Uterus (tissue), 4 donors: Measurements from ENCODE around the gene NBAS. TPM values are rescaled to one million over a fixed set of nuclear protein-coding genes. Genes with fewer than 3 reads are reported as not detected.

Experiments used
- DNase-seq, 2 donors: peaks; one replicate each; pipeline ENCODE4 v3.0.0-alpha.2; 2019 to 2020
- H3K27ac ChIP-seq, 2 donors: fragments of 200-600 bp; sonication (generic); 1 replicate in 1 of 2; 2 replicates in 1 of 2; pipeline ENCODE4 v1.5.1; 2016 to 2018
- H3K27me3 ChIP-seq, 2 donors: fragments of 200-600 bp; sonication (generic); one replicate each; pipeline ENCODE4 v1.5.1; 2018 to 2019; ENCODE audit warnings: control low read depth in 1 of 2
- H3K36me3 ChIP-seq, 2 donors: fragments of 200-600 bp; sonication (generic); one replicate each; pipeline ENCODE4 v1.5.1; 2019; ENCODE audit warnings: control low read depth in 1 of 2
- H3K4me1 ChIP-seq, 2 donors: fragments of 200-600 bp; sonication (generic); one replicate each; pipeline ENCODE4 v1.5.1; 2018 to 2019; ENCODE audit warnings: control low read depth in 1 of 2
- H3K4me3 ChIP-seq, 2 donors: fragments of 200-600 bp; sonication (generic); 1 replicate in 1 of 2; 2 replicates in 1 of 2; pipeline ENCODE4 v1.5.1; 2018 to 2019; ENCODE audit warnings: mild to moderate bottlenecking in 1 of 2
- H3K9me3 ChIP-seq, 2 donors: fragments of 200-600 bp; sonication (generic); one replicate each; pipeline ENCODE4 v1.5.1; 2019; ENCODE audit warnings: control low read depth in 1 of 2
- POLR2A ChIP-seq, 2 donors: fragments of 450-650 bp; IDR thresholded peaks; one replicate each; pipeline ENCODE4 v1.6.1; 2016; ENCODE audit warnings: antibody characterized with exemption in 2 of 2, mild to moderate bottlenecking in 1 of 2, moderate library complexity in 1 of 2
- intact Hi-C: fragments of 100-400 bp; cut with DNase I; formaldehyde crosslinking; loops from one replicate; pipeline ENCODE4 v1.15.1; 2023; ENCODE audit warnings: low total_unique reads
- total RNA-seq, 4 donors: library from RNA; depleted of rRNA in 3 of 4; stranded (reverse); fragments of >200 nt in 3 of 4; gene quantifications; one replicate each; pipeline versions ENCODE4 v1.1.0 to v1.2.4, GENCODE V29; 2014 to 2023
- TF ChIP-seq, protein P1 (sequence below), 4 experiments: fragments of 200-600 bp in 2 of 4; fragments of 450-650 bp in 2 of 4; sonication (generic) in 2 of 4; IDR thresholded peaks; one replicate each; pipeline ENCODE4 v1.5.1; 2016 to 2019; ENCODE audit warnings: antibody characterized with exemption in 4 of 4, mild to moderate bottlenecking in 2 of 4, moderate library complexity in 1 of 4
- donor health status: DM: yes; HTN: yes; CAD: no.

The NBAS gene
- total RNA-seq, result 10 to 100 TPM; 36.2 to 93.5 (median 49.5) TPM

GRCh38 chr2:15560988-15561573 lies at the start of gene NBAS:
NBAS (minus strand) TSS chr2:15561334; CDS start chr2:15561304, 30 bp downstream.
- DNase-seq, result peak; percentile 81 to 83
- intact Hi-C loops, result no loop called here
- peak in 1 of 2 donors; percentile 17 for TF ChIP-seq POLR2A (IDR thresholded peaks at IDR 0.05)
- TF ChIP-seq, protein P1, sequence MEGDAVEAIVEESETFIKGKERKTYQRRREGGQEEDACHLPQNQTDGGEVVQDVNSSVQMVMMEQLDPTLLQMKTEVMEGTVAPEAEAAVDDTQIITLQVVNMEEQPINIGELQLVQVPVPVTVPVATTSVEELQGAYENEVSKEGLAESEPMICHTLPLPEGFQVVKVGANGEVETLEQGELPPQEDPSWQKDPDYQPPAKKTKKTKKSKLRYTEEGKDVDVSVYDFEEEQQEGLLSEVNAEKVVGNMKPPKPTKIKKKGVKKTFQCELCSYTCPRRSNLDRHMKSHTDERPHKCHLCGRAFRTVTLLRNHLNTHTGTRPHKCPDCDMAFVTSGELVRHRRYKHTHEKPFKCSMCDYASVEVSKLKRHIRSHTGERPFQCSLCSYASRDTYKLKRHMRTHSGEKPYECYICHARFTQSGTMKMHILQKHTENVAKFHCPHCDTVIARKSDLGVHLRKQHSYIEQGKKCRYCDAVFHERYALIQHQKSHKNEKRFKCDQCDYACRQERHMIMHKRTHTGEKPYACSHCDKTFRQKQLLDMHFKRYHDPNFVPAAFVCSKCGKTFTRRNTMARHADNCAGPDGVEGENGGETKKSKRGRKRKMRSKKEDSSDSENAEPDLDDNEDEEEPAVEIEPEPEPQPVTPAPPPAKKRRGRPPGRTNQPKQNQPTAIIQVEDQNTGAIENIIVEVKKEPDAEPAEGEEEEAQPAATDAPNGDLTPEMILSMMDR (IDR thresholded peaks at IDR 0.05), result no peak

DNA sequence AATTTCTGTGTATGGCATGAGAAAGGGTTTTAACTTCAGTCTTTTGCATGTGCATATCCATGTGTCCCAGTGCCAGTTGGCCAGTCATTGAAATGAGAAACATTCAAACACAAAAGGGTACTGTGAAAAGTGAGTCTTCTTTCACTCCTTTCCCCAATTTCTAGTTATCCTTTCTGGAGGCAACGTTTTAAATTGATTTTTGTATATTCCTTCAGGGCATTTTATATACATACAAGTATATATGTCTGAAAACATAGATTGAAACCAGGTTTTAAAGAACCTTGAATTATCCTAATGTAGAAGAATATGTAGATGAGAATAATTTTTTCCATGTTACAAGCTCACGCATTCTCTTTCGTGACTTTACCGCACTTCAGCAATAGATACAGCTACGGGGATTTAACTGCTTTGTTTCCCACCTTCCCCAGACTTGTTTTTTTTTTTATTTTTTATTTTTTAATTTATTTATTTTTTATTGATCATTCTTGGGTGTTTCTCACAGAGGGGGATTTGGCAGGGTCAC lies 49.4 kb upstream of the NBAS start:
- Histone ChIP-seq H3K36me3 (no peaks in the 10 kb centered on the region), H3K9me3 (no peaks in the 10 kb centered on the region), H3K27me3 (no peaks in the 10 kb centered on the region), H3K27ac (no peak overlapping the region), H3K4me3 (no peak overlapping the region), H3K4me1 (no peaks in the 10 kb centered on the region)
- no peak for DNase-seq
- TF ChIP-seq, protein P1 (IDR thresholded peaks at IDR 0.05), result no peak
- no peak for TF ChIP-seq POLR2A (IDR thresholded peaks at IDR 0.05)
- intact Hi-C loops, result no loop called here

More at GRCh38 chr2:15560988-15561573, at the start of gene NBAS:
- no peaks in the 10 kb centered on the region for H3K27me3 ChIP-seq
- peak within 1 kb of the TSS; percentile 73 to 84 for H3K27ac ChIP-seq
- H3K36me3 ChIP-seq, result no peaks in the 10 kb centered on the region
- no peaks in the 10 kb centered on the region for H3K9me3 ChIP-seq
- no peaks in the 10 kb centered on the region for H3K4me1 ChIP-seq
- peak within 1 kb of the TSS; percentile 61 to 89 for H3K4me3 ChIP-seq

DNA sequence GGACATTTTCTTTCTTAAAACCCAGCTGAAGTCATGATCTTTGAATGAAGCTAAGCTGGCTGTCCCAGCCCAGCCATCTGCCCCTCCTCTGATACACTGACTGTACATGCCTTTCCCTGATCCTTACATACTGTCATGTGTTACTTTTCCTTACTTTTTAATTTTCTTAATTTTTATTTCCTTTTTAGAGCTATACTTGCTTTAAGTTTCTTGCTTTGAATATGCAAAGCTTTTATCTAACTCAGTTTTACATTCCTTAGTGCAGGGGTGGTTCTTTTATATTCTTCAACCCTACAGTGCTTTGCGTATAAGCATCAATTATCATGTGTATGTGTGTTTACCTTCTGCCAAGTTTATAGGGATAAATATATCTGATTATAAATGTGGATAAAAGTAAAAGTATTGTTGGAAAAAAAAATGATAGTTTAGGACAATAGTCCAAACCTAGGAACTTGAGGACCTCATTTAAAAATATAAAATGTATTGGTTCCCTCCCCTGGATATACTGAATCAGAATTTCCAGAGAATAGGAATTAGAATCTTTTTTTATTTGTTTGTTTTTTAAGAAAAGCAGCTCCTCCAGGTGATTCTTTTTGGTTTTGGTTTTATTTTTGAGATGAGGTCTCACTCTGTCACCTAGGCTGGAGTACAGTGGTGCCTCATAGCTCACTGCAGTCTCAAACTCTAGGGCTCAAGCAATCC lies 48.4 kb upstream of the NBAS start:
- H3K4me3 ChIP-seq, result no peak overlapping the region
- intact Hi-C loops, result no loop called here
- TF ChIP-seq, protein P1 (IDR thresholded peaks at IDR 0.05), result no peak
- no peak for TF ChIP-seq POLR2A (IDR thresholded peaks at IDR 0.05)
- no peak overlapping the region for H3K27ac ChIP-seq
- no peaks in the 10 kb centered on the region for H3K36me3 ChIP-seq
- no peaks in the 10 kb centered on the region for H3K9me3 ChIP-seq
- no peaks in the 10 kb centered on the region for H3K4me1 ChIP-seq
- no peak for DNase-seq
- no peaks in the 10 kb centered on the region for H3K27me3 ChIP-seq

DNA sequence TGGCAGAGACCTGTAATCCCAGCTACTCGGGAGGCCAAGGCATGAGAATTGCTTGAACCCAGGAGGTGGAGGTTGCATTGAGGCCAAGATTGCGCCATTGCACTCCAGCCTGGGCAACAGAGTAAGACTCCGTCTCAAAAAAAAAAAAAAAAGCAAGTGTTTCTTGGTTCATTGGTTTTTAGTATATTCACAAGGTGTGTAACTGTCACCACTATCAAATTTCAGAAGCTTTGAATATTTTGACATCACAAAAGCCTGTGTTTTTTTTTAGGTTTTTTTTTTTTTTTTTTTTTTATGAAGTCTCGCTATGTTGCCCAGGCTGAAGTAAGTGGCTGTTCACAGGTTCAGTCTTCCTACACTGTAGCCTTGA lies 47.2 kb upstream of the NBAS start:
- no peak overlapping the region for H3K4me3 ChIP-seq
- DNase-seq, result no peak
- no peak for TF ChIP-seq POLR2A (IDR thresholded peaks at IDR 0.05)
- H3K27me3 ChIP-seq, result no peaks in the 10 kb centered on the region
- intact Hi-C loops, result no loop called here
- no peaks in the 10 kb centered on the region for H3K4me1 ChIP-seq
- no peaks in the 10 kb centered on the region for H3K9me3 ChIP-seq
- no peaks in the 10 kb centered on the region for H3K36me3 ChIP-seq
- H3K27ac ChIP-seq, result no peak overlapping the region

- Histone ChIP-seq H3K27ac (no peak overlapping the region), H3K9me3 (no peaks in the 10 kb centered on the region), H3K36me3 (no peaks in the 10 kb centered on the region), H3K4me3 (no peak overlapping the region), H3K27me3 (no peaks in the 10 kb centered on the region), H3K4me1 (no peaks in the 10 kb centered on the region)
- TF ChIP-seq POLR2A (IDR thresholded peaks at IDR 0.05), result no peak
- TF ChIP-seq, protein P1 (IDR thresholded peaks at IDR 0.05), result no peak
- no peak for DNase-seq
- intact Hi-C loops, result no loop called here
These were observed 46.7 kb upstream of the NBAS start for GRCh38 chr2:15607709-15608391.
